HepG2 (cell line): ENCODE data around the gene RRAD. TPM values are rescaled to one million over a fixed set of nuclear protein-coding genes. Genes with fewer than 3 reads are reported as not detected.
A peak's percentile ranks its signal among the peaks of the same experiment; 100 is the strongest.

ENCODE experiments used
- CENPX ChIP-seq: sonication (generic); formaldehyde crosslinking; IDR thresholded peaks from 2 replicates; pipeline ENCODE4 v1.9.0; 2021; ENCODE audit warnings: mild to moderate bottlenecking, missing genetic modification reagents, moderate library complexity
- GLI4 ChIP-seq: sonication (generic); formaldehyde crosslinking; IDR thresholded peaks from 2 replicates; pipeline ENCODE4 v1.5.1; 2020; ENCODE audit warnings: missing genetic modification reagents, mild to moderate bottlenecking, moderate library complexity, borderline replicate concordance
- KDM5A ChIP-seq: fragments of 200-600 bp; sonication (generic); IDR thresholded peaks from 2 replicates; pipeline ENCODE4 v1.7.0; 2018; ENCODE audit warnings: antibody characterized with exemption, mild to moderate bottlenecking, low read length, borderline replicate concordance
- MAZ ChIP-seq, 2 experiments: sonication (generic) in 1 of 2; formaldehyde crosslinking in 1 of 2; IDR thresholded peaks; 2 replicates each; pipeline versions ENCODE4 v1.5.0 to v1.6.1; 2012 to 2020; ENCODE audit warnings: low read depth in 2 of 2, mild to moderate bottlenecking in 2 of 2, borderline replicate concordance in 1 of 2, improper control_type of control experiment in 1 of 2, low read length in 1 of 2, missing genetic modification reagents in 1 of 2, moderate library complexity in 1 of 2
- MED8 ChIP-seq: sonication (generic); formaldehyde crosslinking; IDR thresholded peaks from 2 replicates; pipeline ENCODE4 v1.8.1; 2023; ENCODE audit warnings: mild to moderate bottlenecking, missing genetic modification reagents; ENCODE audit not compliant: insufficient replicate concordance
- REPIN1 ChIP-seq: sonication (generic); formaldehyde crosslinking; IDR thresholded peaks from 2 replicates; pipeline ENCODE4 v1.8.0; 2022; ENCODE audit warnings: missing genetic modification reagents, low read depth, mild to moderate bottlenecking, borderline replicate concordance
- THYN1 ChIP-seq: sonication (generic); formaldehyde crosslinking; IDR thresholded peaks from 2 replicates; pipeline ENCODE4 v1.8.1; 2023; ENCODE audit warnings: low read depth, mild to moderate bottlenecking, moderate library complexity, missing genetic modification reagents, borderline replicate concordance
- ZNF230 ChIP-seq: sonication (generic); formaldehyde crosslinking; IDR thresholded peaks from 2 replicates; pipeline ENCODE4 v1.4.0; 2020; ENCODE audit warnings: mild to moderate bottlenecking, missing genetic modification reagents
- polyA plus RNA-seq, 8 experiments: library from polyadenylated mRNA; depleted of rRNA in 3 of 8; stranded (reverse) in 7 of 8; unstranded in 1 of 8; fragments of >200 nt; fragmentation: Illumina TruSeq in 4 of 8; extraction: Trizol in 4 of 8; gene quantifications; 2 replicates each; pipeline versions ENCODE4 v1.2.1 to v1.2.3, GENCODE V29; 2011 to 2016; ENCODE audit warnings: low read depth in 4 of 8, missing spikeins in 1 of 8, mixed read lengths in 1 of 8; ENCODE audit not compliant: insufficient read depth in 1 of 8
- total RNA-seq, 5 experiments: library from RNA; depleted of rRNA; stranded (reverse); fragments of >200 nt; fragmentation: Illumina TruSeq; extraction: Trizol; gene quantifications; 2 replicates each; pipeline ENCODE4 v1.2.3, GENCODE V29; 2016; ENCODE audit warnings: low read depth in 1 of 5
- TF ChIP-seq, protein P1 (sequence below), 2 experiments: IDR thresholded peaks; 2 replicates each; pipeline ENCODE4 v1.6.1; 2011 to 2012; ENCODE audit warnings: low read length in 2 of 2, borderline replicate concordance in 1 of 2, low read depth in 1 of 2, mild to moderate bottlenecking in 1 of 2, moderate library complexity in 1 of 2
- TF ChIP-seq, protein P2 (sequence below): sonication (generic); formaldehyde crosslinking; IDR thresholded peaks from 2 replicates; pipeline ENCODE4 v1.5.1; 2020; ENCODE audit warnings: mild to moderate bottlenecking, missing genetic modification reagents
- TF ChIP-seq, protein P3 (sequence below): sonication (generic); formaldehyde crosslinking; IDR thresholded peaks from 2 replicates; pipeline ENCODE4 v1.4.0; 2020; ENCODE audit warnings: mild to moderate bottlenecking, missing genetic modification reagents
- TF ChIP-seq, protein P4 (sequence below): sonication (generic); formaldehyde crosslinking; IDR thresholded peaks from 2 replicates; pipeline ENCODE4 v1.9.0; 2021; ENCODE audit warnings: missing genetic modification reagents, mild to moderate bottlenecking, borderline replicate concordance
- TF ChIP-seq, protein P5 (sequence below): sonication (generic); formaldehyde crosslinking; IDR thresholded peaks from 2 replicates; pipeline ENCODE4 v1.4.0; 2020; ENCODE audit warnings: missing genetic modification reagents
- TF ChIP-seq, protein P6 (sequence below): sonication (generic); formaldehyde crosslinking; IDR thresholded peaks from 2 replicates; pipeline ENCODE4 v1.5.0; 2020; ENCODE audit warnings: missing genetic modification reagents

RRAD gene
- total and polyA plus RNA-seq, 2 of the 13 experiments (the other 11 are each of a cell fraction or from before 2014, with no cell fraction given), result 0.80 to 1.1 TPM

DNA sequence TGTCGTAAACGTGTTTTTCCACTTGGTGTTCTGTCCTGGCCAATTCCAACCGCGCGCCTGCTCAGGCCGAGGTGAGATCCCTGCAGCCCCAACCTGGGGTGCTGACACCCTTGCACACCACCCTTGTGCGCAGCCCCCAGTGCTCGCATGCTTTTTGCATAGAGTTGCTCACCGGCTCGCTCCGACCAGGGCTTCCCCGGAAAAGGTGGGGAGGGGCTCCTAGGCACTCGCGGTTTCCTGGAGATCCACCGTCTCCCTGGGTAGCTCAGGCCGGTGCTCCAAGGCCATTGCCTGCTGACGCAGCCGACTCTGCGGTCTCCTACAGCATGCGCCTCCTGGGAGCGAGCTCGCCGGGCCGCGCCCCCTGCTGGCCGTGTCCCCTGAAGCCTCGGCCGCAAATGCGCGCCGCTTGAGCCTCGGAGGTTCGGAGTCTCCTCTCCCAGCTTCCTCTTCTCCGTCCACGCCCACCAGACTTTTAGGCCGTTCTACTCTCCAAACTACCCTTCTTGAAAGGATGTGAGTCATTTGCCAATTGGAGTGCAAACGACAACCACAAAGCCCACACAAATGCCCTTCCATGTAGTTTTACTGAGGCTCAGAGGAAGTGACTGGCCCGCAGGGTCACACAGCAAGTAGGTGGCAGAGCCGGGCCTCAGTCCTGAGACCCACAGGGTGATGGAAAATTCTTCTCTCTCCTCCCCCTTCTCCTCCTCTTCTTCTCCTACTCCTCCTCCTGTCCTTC lies 52.2 kb downstream of the RRAD start (continued):
- TF ChIP-seq, protein P1, sequence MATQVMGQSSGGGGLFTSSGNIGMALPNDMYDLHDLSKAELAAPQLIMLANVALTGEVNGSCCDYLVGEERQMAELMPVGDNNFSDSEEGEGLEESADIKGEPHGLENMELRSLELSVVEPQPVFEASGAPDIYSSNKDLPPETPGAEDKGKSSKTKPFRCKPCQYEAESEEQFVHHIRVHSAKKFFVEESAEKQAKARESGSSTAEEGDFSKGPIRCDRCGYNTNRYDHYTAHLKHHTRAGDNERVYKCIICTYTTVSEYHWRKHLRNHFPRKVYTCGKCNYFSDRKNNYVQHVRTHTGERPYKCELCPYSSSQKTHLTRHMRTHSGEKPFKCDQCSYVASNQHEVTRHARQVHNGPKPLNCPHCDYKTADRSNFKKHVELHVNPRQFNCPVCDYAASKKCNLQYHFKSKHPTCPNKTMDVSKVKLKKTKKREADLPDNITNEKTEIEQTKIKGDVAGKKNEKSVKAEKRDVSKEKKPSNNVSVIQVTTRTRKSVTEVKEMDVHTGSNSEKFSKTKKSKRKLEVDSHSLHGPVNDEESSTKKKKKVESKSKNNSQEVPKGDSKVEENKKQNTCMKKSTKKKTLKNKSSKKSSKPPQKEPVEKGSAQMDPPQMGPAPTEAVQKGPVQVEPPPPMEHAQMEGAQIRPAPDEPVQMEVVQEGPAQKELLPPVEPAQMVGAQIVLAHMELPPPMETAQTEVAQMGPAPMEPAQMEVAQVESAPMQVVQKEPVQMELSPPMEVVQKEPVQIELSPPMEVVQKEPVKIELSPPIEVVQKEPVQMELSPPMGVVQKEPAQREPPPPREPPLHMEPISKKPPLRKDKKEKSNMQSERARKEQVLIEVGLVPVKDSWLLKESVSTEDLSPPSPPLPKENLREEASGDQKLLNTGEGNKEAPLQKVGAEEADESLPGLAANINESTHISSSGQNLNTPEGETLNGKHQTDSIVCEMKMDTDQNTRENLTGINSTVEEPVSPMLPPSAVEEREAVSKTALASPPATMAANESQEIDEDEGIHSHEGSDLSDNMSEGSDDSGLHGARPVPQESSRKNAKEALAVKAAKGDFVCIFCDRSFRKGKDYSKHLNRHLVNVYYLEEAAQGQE (IDR thresholded peaks at IDR 0.05; ENCODE audit: borderline replicate concordance in 1 of 2, low read depth in 1 of 2, low read length in 2 of 2), result no peak
- TF ChIP-seq, protein P2, sequence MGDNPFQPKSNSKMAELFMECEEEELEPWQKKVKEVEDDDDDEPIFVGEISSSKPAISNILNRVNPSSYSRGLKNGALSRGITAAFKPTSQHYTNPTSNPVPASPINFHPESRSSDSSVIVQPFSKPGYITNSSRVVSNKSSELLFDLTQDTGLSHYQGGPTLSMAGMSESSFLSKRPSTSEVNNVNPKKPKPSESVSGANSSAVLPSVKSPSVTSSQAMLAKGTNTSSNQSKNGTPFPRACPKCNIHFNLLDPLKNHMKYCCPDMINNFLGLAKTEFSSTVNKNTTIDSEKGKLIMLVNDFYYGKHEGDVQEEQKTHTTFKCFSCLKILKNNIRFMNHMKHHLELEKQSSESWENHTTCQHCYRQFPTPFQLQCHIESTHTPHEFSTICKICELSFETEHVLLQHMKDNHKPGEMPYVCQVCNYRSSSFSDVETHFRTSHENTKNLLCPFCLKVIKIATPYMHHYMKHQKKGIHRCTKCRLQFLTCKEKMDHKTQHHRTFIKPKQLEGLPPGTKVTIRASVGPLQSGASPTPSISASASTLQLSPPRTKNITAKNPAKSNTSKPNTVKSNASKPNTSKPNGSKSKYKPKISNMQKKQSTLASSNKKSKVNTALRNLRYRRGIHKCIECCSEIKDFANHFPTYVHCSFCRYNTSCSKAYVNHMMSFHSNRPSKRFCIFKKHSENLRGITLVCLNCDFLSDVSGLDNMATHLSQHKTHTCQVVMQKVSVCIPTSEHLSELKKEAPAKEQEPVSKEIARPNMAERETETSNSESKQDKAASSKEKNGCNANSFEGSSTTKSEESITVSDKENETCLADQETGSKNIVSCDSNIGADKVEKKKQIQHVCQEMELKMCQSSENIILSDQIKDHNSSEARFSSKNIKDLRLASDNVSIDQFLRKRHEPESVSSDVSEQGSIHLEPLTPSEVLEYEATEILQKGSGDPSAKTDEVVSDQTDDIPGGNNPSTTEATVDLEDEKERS (CRISPR knock-in tag), result no peak; the same call in 1 of the 2 replicates
- TF ChIP-seq MAZ (IDR thresholded peaks at IDR 0.05; ENCODE audit: borderline replicate concordance, low read depth, low read length), result no peak
- TF ChIP-seq MAZ (CRISPR knock-in tag; IDR thresholded peaks at IDR 0.05; ENCODE audit: low read depth), result peak; percentile 77; the same call in 1 of the 2 replicates
- TF ChIP-seq, protein P3, sequence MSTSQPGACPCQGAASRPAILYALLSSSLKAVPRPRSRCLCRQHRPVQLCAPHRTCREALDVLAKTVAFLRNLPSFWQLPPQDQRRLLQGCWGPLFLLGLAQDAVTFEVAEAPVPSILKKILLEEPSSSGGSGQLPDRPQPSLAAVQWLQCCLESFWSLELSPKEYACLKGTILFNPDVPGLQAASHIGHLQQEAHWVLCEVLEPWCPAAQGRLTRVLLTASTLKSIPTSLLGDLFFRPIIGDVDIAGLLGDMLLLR (CRISPR knock-in tag), result no peak
- no peak for TF ChIP-seq GLI4 (CRISPR knock-in tag)
- peak; percentile 91 for TF ChIP-seq ZNF230 (CRISPR knock-in tag)
- TF ChIP-seq, protein P4, sequence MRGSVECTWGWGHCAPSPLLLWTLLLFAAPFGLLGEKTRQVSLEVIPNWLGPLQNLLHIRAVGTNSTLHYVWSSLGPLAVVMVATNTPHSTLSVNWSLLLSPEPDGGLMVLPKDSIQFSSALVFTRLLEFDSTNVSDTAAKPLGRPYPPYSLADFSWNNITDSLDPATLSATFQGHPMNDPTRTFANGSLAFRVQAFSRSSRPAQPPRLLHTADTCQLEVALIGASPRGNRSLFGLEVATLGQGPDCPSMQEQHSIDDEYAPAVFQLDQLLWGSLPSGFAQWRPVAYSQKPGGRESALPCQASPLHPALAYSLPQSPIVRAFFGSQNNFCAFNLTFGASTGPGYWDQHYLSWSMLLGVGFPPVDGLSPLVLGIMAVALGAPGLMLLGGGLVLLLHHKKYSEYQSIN (CRISPR knock-in tag), result no peak
- peak; percentile 86 for TF ChIP-seq REPIN1 (CRISPR knock-in tag)
- 0 out of 2 replicates have a peak, but pooled peaks have one; percentile 54 for TF ChIP-seq THYN1 (CRISPR knock-in tag)
- TF ChIP-seq MED8 (CRISPR knock-in tag), result no peak
- TF ChIP-seq, protein P5, sequence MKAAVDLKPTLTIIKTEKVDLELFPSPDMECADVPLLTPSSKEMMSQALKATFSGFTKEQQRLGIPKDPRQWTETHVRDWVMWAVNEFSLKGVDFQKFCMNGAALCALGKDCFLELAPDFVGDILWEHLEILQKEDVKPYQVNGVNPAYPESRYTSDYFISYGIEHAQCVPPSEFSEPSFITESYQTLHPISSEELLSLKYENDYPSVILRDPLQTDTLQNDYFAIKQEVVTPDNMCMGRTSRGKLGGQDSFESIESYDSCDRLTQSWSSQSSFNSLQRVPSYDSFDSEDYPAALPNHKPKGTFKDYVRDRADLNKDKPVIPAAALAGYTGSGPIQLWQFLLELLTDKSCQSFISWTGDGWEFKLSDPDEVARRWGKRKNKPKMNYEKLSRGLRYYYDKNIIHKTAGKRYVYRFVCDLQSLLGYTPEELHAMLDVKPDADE (CRISPR knock-in tag), result no peak
- TF ChIP-seq KDM5A, result no peak
- TF ChIP-seq, protein P6, sequence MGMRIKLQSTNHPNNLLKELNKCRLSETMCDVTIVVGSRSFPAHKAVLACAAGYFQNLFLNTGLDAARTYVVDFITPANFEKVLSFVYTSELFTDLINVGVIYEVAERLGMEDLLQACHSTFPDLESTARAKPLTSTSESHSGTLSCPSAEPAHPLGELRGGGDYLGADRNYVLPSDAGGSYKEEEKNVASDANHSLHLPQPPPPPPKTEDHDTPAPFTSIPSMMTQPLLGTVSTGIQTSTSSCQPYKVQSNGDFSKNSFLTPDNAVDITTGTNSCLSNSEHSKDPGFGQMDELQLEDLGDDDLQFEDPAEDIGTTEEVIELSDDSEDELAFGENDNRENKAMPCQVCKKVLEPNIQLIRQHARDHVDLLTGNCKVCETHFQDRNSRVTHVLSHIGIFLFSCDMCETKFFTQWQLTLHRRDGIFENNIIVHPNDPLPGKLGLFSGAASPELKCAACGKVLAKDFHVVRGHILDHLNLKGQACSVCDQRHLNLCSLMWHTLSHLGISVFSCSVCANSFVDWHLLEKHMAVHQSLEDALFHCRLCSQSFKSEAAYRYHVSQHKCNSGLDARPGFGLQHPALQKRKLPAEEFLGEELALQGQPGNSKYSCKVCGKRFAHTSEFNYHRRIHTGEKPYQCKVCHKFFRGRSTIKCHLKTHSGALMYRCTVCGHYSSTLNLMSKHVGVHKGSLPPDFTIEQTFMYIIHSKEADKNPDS (CRISPR knock-in tag), result no peak
- no peak for TF ChIP-seq CENPX (CRISPR knock-in tag)
